Subcutaneous adipose tissue (tissue), 4 donors: Measurements from ENCODE around the gene SPARC. TPM values are rescaled to one million over a fixed set of nuclear protein-coding genes. Genes with fewer than 3 reads are reported as not detected.

Experiments used
- total RNA-seq, 4 donors: library from RNA; depleted of rRNA; stranded (reverse); fragments of >200 nt; gene quantifications; one replicate each; pipeline ENCODE4 v1.1.0, GENCODE V29; 2016
- TF ChIP-seq, protein P1 (sequence below): fragments of 450-650 bp; IDR thresholded peaks from one replicate; pipeline ENCODE4 v1.5.1; 2016; ENCODE audit warnings: low read depth, mild to moderate bottlenecking, control low read depth, antibody characterized with exemption, moderate library complexity

The SPARC gene
- total RNA-seq: 1,000 to 10,000 TPM in 2 of 4 donors, 100 to 1,000 TPM in 2; 792 to 1,545 (median 1,187) TPM

DNA sequence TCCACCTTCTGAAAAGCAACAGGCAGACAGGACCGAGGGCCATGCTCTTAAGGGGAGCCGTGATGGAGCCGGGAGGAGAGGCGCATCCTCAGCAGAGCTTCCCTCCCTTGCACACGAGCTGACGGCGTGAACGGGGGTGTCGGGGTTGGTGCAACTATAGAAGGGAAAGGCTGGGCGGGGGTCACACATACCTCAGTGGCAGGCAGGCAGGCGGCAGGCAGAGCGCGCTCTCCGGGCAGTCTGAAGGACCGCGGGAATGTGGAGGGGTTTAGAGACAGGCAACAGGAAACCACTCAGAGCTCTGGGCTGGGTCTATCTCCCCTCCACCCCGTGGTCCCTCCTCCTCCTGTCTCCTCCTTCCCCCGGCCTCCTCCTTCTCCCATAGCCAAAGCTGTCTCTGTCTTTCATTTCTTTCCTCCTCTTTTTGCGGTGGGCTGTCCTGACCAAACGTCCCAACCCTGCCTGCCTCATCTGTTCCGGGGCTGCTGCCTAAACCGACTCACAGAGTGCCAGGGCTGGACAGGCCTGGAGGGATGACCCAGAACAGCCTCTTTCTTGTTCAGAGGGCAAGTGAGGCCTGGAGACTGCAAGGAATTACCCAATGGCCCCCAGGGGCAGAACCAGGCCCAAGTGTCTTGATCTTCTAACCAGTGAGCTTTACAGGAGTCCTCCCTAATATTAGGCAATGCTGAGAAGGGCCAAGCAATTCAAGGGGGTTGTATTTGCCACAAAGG is at the start of gene SPARC:
Gene SPARC (minus strand): TSS at position 242 of the 734 bp plus-strand sequence. CDS start 10,727 bp downstream, outside the sequence.
- TF ChIP-seq, protein P1, sequence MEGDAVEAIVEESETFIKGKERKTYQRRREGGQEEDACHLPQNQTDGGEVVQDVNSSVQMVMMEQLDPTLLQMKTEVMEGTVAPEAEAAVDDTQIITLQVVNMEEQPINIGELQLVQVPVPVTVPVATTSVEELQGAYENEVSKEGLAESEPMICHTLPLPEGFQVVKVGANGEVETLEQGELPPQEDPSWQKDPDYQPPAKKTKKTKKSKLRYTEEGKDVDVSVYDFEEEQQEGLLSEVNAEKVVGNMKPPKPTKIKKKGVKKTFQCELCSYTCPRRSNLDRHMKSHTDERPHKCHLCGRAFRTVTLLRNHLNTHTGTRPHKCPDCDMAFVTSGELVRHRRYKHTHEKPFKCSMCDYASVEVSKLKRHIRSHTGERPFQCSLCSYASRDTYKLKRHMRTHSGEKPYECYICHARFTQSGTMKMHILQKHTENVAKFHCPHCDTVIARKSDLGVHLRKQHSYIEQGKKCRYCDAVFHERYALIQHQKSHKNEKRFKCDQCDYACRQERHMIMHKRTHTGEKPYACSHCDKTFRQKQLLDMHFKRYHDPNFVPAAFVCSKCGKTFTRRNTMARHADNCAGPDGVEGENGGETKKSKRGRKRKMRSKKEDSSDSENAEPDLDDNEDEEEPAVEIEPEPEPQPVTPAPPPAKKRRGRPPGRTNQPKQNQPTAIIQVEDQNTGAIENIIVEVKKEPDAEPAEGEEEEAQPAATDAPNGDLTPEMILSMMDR: no peak

DNA sequence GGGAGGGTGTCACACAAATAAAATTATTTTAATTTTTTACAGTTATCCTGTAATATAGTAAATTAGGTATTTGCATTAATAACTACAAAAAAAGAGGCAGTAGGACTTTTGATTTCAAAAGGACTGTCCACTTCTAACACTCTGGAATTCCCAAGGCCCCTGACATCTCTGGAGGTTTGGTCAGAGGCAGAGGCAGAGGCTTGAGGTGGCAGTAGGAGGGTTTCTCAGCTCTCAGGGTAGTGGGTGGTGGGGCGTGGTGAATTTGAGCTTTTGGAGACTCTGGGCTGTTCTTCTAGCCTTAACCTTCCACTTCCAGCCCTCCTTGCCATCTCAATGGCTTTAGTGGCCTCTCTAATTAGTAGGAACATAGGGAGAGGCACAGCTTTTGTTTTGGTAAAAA is 48.9 kb upstream of the SPARC start:
- TF ChIP-seq, protein P1: no peak

GRCh38 chr5:151734064-151734408 is 47.3 kb upstream of the SPARC start:
- TF ChIP-seq, protein P1: no peak

- TF ChIP-seq, protein P1: no peak
These were observed 46.8 kb upstream of the SPARC start for GRCh38 chr5:151733358-151734063.

- TF ChIP-seq, protein P1: no peak
These were observed 43.7 kb upstream of the SPARC start for GRCh38 chr5:151730381-151730780.

GRCh38 chr5:151724360-151724759 is 37.6 kb upstream of the SPARC start:
- TF ChIP-seq, protein P1: no peak

- TF ChIP-seq, protein P1: no peak
These were observed 35.8 kb upstream of the SPARC start for GRCh38 chr5:151722546-151722945.
